ENCODE data around the gene FAAP100. TPM values are rescaled to one million over a fixed set of nuclear protein-coding genes. Genes with fewer than 3 reads are reported as not detected.
A peak's percentile ranks its signal among the peaks of the same experiment; 100 is the strongest.

Gene FAAP100
- total and polyA plus RNA-seq, 8 donors: 23.0 to 33.7 (median 28.3) TPM

GRCh38 chr17:81509972-81510784 is 42.0 kb downstream of the FAAP100 start:
- peak overlapping the region; percentile 99 to 100 for H3K27ac ChIP-seq
- no peaks in the 10 kb centered on the region for H3K9me3 ChIP-seq
- peaks cover 8 to 26% of the 10 kb centered on the region in 2 donors for H3K4me1 ChIP-seq
- no peaks in the 10 kb centered on the region for H3K27me3 ChIP-seq
- peaks cover 0 to 40% of the 10 kb centered on the region in 2 donors for H3K36me3 ChIP-seq
- no peak for TF ChIP-seq CTCF (IDR thresholded peaks at IDR 0.05)
- DNase-seq (peak in 1 of 4 donors; percentile 14), ATAC-seq (no peak)
- peak overlapping the region; percentile 86 to 91 for H3K4me3 ChIP-seq
- intact Hi-C loops (cut with DNase I): loop anchor here in 1 of 2 donors (5.0 kb wide), 1 partner anchor 113 kb away; the partner anchor contains the start of gene BAHCC1

GRCh38 chr17:81509207-81509971 is 42.8 kb downstream of the FAAP100 start:
- Histone ChIP-seq H3K27ac (peak overlapping the region; percentile 99 to 100), H3K27me3 (no peaks in the 10 kb centered on the region), H3K4me3 (peak overlapping the region; percentile 86 to 91), H3K36me3 (peaks cover 0 to 40% of the 10 kb centered on the region in 2 donors), H3K9me3 (no peaks in the 10 kb centered on the region), H3K4me1 (peaks cover 8 to 26% of the 10 kb centered on the region in 2 donors)
- intact Hi-C loops (cut with DNase I): no loop called here
- TF ChIP-seq CTCF (IDR thresholded peaks at IDR 0.05): no peak
- peak in 1 of 4 donors; percentile 43 for DNase-seq
- ATAC-seq: no peak

- peaks cover 8 to 21% of the 10 kb centered on the region in 2 donors for H3K4me1 ChIP-seq
- ATAC-seq (no peak), DNase-seq (peak in 1 of 4 donors; percentile 35)
- intact Hi-C loops (cut with DNase I): no loop called here
- no peak for TF ChIP-seq CTCF (IDR thresholded peaks at IDR 0.05)
- no peaks in the 10 kb centered on the region for H3K9me3 ChIP-seq
- H3K27ac ChIP-seq: peak overlapping the region; percentile 99 to 100
- peaks cover 0 to 40% of the 10 kb centered on the region in 2 donors for H3K36me3 ChIP-seq
- H3K4me3 ChIP-seq: peak overlapping the region; percentile 86 to 91
- H3K27me3 ChIP-seq: no peaks in the 10 kb centered on the region
These were observed 43.4 kb downstream of the FAAP100 start for GRCh38 chr17:81508639-81509206.

GRCh38 chr17:81503619-81504018 is 48.5 kb downstream of the FAAP100 start:
- ATAC-seq (no peak), DNase-seq (no peak)
- H3K9me3 ChIP-seq: no peaks in the 10 kb centered on the region
- peaks cover 0 to 3% of the 10 kb centered on the region in 2 donors for H3K36me3 ChIP-seq
- H3K27me3 ChIP-seq: peaks cover 0 to 14% of the 10 kb centered on the region in 2 donors
- H3K27ac ChIP-seq: no peak overlapping the region
- H3K4me3 ChIP-seq: no peak overlapping the region
- TF ChIP-seq CTCF (IDR thresholded peaks at IDR 0.05): no peak
- peaks cover 0 to 4% of the 10 kb centered on the region in 2 donors for H3K4me1 ChIP-seq
- intact Hi-C loops (cut with DNase I): no loop called here
